Glutamatergic neuron (in vitro differentiated cells): ENCODE data around the gene TRAF4. TPM values are rescaled to one million over a fixed set of nuclear protein-coding genes. Genes with fewer than 3 reads are reported as not detected.

Experiments used
- DNase-seq: peaks from one replicate; pipeline ENCODE4 v3.0.0; 2022
- H3K27ac Mint-ChIP-seq: one replicate; pipeline ENCODE4 v1.8.0; 2020; ENCODE audit warnings: mild to moderate bottlenecking, mixed read lengths, inconsistent platforms; ENCODE audit not compliant: unreplicated experiment
- H3K27me3 Mint-ChIP-seq: one replicate; pipeline ENCODE4 v1.8.0; 2020; ENCODE audit warnings: mild to moderate bottlenecking, moderate library complexity, mixed read lengths, inconsistent platforms; ENCODE audit not compliant: unreplicated experiment
- H3K36me3 Mint-ChIP-seq: one replicate; pipeline ENCODE4 v1.8.0; 2020; ENCODE audit warnings: mild to moderate bottlenecking, mixed read lengths, inconsistent platforms; ENCODE audit not compliant: unreplicated experiment
- H3K4me1 Mint-ChIP-seq: one replicate; pipeline ENCODE4 v1.8.0; 2020; ENCODE audit warnings: mild to moderate bottlenecking, low read depth, mixed read lengths, inconsistent platforms; ENCODE audit not compliant: unreplicated experiment
- H3K4me3 Mint-ChIP-seq: one replicate; pipeline ENCODE4 v1.8.0; 2020; ENCODE audit warnings: mild to moderate bottlenecking, mixed read lengths, inconsistent platforms; ENCODE audit not compliant: unreplicated experiment
- H3K9me3 Mint-ChIP-seq: one replicate; pipeline ENCODE4 v1.8.0; 2020; ENCODE audit warnings: mild to moderate bottlenecking, moderate library complexity, mixed read lengths, inconsistent platforms; ENCODE audit not compliant: unreplicated experiment
- CTCF ChIP-seq: fragments of 200-600 bp; sonication (generic); IDR thresholded peaks from one replicate; pipeline ENCODE4 v1.5.0; 2021; ENCODE audit not compliant: partially characterized antibody, unreplicated experiment
- total RNA-seq: library from RNA; stranded (reverse); fragmentation: NEBNext Ultra II Directional; extraction: Animal tissue kit (Norgen Biotek cat#: 25700); gene quantifications from one replicate; pipeline ENCODE4 v1.2.1, GENCODE V29; 2021; ENCODE audit not compliant: unreplicated experiment

Gene TRAF4
- total RNA-seq, 1 donor from 2014 or later = 373 TPM

GRCh38 chr17:28756049-28756804 lies 12.4 kb downstream of the TRAF4 start:
- Mint-ChIP-seq H3K36me3 (peaks cover 8% of the 10 kb centered on the region), H3K4me3 (no peak overlapping the region), H3K27ac (no peak overlapping the region), H3K4me1 (no peaks in the 10 kb centered on the region), H3K9me3 (peaks cover 17% of the 10 kb centered on the region), H3K27me3 (peaks cover 5% of the 10 kb centered on the region)
- no peak for TF ChIP-seq CTCF
- DNase-seq = no peak

DNA sequence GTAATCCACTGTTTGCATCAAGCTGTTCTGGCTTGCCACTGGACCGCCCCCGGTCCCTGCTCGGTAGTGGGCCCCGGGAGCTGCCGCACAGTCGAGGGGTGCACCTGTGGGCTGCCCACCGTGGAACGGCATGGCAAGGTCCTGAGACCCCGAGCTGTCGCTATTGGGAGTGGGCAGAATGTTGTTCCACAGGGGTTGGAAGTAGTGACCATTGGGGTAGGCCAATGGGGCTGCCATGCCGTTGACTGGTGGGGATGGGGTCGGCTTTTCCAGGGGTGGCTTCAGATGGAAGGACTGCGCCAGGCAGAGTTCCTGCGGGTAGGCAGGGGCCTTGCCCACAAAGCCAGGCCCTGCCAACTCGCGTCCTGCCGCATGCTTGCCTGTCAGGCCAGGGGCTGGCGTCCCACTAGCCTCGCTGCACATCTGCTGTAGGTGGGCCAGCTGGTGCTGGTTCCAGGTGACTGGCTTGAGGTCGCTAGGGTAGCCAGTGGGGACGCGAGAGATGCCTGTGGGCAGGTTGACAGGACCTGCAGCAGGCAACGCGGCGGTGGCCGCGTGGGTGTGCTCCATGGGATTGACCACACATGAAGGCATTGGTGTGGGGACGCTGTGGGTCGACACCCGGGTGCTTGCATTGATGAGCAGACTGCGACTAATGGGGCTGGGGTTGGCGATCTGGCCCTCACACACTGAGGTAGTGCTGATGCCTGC lies 14.8 kb downstream of the TRAF4 start:
- no peak overlapping the region for H3K27ac Mint-ChIP-seq
- no peak for DNase-seq
- peaks cover 4% of the 10 kb centered on the region for H3K27me3 Mint-ChIP-seq
- H3K4me3 Mint-ChIP-seq = no peak overlapping the region
- peaks cover 8% of the 10 kb centered on the region for H3K36me3 Mint-ChIP-seq
- no peaks in the 10 kb centered on the region for H3K4me1 Mint-ChIP-seq
- peaks cover 17% of the 10 kb centered on the region for H3K9me3 Mint-ChIP-seq
- no peak for TF ChIP-seq CTCF

- Mint-ChIP-seq H3K4me1 (no peaks in the 10 kb centered on the region), H3K36me3 (peaks cover 8% of the 10 kb centered on the region), H3K4me3 (no peak overlapping the region), H3K9me3 (peaks cover 16% of the 10 kb centered on the region), H3K27ac (no peak overlapping the region), H3K27me3 (peaks cover 3% of the 10 kb centered on the region)
- TF ChIP-seq CTCF = no peak
- DNase-seq = no peak
Observed at GRCh38 chr17:28759256-28759865, 15.6 kb downstream of the TRAF4 start.

GRCh38 chr17:28760601-28761562 lies 17.1 kb downstream of the TRAF4 start:
- no peak for DNase-seq
- Mint-ChIP-seq H3K4me1 (no peaks in the 10 kb centered on the region), H3K27ac (peak overlapping the region; percentile 12), H3K27me3 (peaks cover 3% of the 10 kb centered on the region), H3K4me3 (no peak overlapping the region), H3K9me3 (peaks cover 12% of the 10 kb centered on the region), H3K36me3 (peaks cover 8% of the 10 kb centered on the region)
- no peak for TF ChIP-seq CTCF
